ENCODE measurements around the gene ARHGAP15.

DNA sequence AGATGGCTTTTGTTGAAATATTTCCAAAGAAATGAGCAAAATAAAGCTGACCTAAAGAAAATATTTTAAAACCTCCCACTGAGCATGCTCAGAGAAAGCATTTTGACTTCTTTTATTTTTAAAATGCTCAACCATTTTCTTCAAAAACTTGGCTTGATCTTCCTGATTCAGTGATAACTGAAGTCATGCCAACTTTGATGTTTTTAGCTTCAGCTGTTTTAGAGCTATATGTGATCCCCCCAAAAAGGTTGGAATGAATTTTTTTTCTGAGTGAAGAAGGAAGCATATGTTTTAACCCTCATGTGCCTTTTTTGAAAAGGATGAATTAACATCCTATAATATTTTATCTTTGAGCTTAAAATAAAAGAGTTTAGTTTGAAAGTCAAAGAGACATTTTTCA, 612.0 kb downstream of the ARHGAP15 start:
- TF ChIP-seq POLR2A (IDR thresholded peaks at IDR 0.05; ENCODE audit: low read length) (no peak), GATA1 (IDR thresholded peaks at IDR 0.05; ENCODE audit: low read depth, low read length) (no peak)

All from erythroblast (primary cell).